NCI-H345 treated with DMSO at 0.1 percent for 48 hours (cell line): ENCODE results near the gene TREML1.
A peak's percentile ranks its signal among the peaks of the same experiment; 100 is the strongest.
"Not testable (repeated sequence)": the region's sequence is repeated elsewhere in the genome, so short reads cannot be mapped to it uniquely, and the experiment has no call there.

Experiments
- DNase-seq: peaks from one replicate; lab custom pipeline; 2025; ENCODE audit not compliant: unreplicated experiment; lab: John Stamatoyannopoulos, UW

TREML1 gene, protein sequence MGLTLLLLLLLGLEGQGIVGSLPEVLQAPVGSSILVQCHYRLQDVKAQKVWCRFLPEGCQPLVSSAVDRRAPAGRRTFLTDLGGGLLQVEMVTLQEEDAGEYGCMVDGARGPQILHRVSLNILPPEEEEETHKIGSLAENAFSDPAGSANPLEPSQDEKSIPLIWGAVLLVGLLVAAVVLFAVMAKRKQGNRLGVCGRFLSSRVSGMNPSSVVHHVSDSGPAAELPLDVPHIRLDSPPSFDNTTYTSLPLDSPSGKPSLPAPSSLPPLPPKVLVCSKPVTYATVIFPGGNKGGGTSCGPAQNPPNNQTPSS

DNA sequence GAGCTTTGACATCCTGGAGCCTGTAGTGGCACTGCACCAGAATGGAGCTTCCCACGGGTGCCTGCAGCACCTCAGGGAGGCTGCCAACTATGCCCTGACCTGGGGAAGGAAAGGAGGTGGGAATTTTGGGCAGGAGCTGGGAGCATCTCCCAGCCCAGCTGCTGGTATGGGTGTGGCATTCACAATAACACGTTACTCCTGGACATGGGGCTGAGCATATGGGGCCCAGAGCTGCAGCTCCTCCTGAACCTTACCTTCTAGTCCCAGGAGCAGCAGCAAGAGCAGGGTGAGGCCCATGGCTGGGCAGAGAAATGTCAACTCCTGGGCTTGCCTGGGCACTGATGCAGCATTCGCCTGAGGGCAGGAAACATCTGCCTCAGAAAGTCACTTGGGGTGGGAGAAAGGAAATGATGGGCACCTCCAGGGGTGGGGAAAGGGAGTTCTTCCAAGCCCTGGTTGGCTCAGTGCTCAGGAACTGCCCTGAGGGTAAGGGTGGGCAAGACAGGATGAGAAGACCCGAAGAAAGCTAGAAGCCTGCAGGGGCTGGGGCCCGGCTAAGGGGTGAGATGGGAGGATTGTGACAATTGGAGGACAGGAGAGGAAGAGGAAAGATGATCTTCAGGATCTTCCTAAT is at the start of gene TREML1:
TREML1 (minus strand) TSS at position 356 of the 634 bp plus-strand sequence; CDS start at position 297, 59 bp downstream.
- no peak for DNase-seq

DNA sequence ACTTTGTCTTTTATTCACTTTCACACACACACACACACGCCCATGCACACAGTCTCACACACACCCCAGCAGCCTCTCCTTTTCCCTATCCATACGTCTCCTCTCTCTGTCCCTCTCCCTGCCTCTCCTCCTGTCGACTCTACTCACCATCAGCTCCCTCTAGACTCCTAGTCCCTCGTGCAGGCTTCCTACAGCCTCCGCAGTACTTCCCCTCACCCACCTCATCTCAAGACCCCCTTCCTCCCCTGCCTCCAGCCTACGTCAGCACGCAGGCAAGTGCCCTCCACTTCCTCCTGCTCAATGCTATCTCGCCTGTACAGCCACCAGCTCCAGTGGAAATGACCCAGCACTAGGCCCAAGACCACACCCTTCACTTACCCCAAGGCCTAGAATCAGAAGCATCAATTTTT is 47.6 kb upstream of the TREML1 start:
- no peak for DNase-seq

DNA sequence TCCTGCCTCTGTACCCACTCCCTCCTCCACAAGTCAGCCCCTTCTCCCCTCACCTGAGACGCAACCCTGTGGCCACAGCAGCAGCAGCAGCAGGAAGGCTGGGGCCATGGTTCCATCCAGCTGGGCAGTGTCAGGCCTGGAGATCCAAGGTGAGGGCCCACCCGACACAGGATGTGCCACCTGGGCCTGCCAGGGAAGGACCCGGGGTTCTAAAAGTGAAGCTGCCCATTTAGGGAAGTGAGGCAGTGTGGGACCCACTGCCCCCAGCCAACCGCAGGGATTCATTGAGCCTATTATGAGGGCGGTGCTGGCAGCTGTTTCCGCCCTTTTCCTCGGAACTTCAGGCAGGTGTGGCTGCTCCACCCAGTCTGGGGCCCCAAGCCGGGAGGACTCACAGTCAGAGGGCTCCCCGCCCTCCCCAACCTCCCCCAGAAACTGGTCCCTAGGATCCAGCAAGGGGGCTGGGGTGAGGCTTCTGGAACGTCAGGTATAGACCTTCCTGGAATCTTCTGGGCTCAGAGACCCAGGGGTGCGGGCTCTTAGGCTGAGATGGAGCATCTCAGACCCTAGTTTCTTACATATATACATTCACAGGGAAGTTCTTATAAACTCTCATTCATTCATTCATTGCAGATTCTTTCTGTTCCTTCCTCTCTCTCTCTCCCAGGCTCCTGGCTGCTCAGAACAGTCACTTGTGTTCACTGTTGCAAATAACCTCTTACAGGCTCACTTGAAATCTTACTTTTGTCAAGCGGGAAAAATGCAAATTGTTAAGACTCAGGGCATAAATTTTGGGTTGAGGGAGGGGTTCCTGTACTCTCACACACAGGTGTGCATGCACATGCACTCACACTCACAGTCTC is 47.0 kb upstream of the TREML1 start, which contains the start of gene TREML2:
TREML2 (minus strand) TSS at position 249 of the 863 bp plus-strand sequence; CDS start at position 108, 141 bp downstream.
- DNase-seq, result no peak

DNA sequence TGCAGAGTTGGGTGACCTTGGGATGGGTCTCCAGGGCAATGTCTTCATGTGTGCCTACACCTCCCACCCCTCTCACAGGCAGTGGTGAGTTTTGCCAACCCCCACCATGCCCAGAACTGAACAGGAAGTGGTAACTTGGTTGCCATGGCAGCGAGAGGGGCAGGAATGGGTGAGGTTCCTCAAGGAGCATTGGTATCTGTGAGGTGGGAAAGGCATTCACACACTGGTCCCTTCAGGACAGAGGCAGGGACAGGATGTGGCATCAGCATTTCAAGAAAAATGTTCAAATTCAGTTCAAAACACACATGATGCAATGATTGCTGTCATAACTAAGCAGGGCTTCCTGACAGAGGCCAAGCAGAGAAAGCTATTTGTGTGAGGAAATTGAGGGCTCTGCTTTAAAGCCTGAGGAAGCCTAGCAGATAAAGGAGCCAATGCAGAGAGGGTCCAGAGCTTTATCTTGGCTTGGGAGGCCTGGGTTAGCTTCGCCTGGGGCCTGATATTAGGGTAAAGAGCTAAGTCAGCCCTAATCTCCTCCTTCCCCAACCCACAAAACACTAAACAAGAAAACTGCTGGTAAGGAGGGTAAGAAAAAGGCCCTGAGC is 46.3 kb upstream of the TREML1 start:
- DNase-seq, result no peak

DNA sequence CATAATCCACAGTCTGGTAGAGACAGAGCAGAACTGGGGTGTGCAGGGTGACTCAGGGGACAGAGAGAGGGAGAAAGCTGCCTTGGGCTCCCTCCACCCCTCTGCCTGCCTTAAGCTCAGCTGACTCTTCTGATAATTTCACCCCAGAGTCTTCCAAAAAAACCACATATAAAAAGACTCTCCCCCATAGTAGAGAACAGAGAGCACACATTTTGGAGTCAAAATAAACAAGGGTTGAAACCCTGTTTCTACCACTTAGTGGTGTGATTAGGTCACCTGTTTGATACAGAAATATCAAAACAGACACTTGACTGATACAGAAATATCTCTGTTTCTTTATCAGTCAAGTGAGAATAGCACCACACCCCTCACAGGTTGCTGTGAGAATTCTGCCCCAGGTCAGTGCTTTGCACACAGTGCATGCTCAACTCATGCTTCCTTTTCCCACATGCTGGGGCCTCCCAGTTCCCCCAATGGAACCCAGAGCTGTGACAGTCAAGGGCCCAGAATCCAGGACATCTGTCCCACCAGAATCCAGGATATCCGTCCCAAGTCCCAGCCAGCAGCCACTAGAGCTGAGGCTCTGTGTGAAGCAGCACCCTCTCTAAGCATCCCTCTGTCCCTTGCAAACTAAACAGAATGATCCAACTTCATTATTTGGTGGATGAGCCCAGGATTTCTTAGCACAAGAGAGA is 45.6 kb upstream of the TREML1 start:
- DNase-seq, result no peak

DNA sequence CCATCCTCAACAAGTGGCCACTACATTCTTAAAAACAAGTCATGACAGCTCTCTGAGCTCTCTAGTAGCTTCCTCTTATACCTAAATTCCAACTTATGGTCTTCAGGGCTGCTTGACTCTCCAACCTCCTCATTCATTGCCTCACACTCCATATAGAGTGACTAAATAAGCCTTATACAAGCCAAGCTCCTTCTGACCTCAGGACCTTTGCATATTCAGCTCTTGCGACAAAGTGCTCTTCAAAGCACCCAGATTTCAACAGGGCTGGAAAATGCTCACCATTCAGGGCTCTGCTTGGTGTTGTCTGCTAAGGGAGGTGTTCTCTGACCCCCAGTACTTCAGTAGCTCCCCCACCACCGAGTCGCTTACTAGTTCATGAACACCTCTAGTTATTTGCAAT is 43.1 kb upstream of the TREML1 start:
- DNase-seq, result no peak

DNA sequence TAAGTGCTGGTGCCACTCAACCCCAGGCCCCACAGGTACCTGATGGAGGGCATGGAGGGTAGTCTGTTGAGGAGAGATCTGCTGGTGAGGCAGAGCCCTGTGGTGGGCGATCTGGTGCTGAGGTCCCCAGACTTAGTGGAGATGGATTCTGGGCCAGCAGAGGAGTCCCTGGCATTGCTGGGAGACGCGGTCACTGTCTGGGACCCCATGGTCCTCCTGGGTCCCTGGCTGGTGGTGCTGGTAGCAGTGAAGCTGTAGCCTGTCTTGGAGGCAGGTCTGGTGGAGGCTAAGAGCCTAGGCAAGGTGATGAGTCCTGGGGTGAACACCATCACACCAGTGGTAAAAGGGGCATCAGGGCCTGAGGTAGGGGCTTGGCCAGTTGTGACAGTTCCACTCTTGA is 40.2 kb upstream of the TREML1 start:
- DNase-seq, result no peak

DNA sequence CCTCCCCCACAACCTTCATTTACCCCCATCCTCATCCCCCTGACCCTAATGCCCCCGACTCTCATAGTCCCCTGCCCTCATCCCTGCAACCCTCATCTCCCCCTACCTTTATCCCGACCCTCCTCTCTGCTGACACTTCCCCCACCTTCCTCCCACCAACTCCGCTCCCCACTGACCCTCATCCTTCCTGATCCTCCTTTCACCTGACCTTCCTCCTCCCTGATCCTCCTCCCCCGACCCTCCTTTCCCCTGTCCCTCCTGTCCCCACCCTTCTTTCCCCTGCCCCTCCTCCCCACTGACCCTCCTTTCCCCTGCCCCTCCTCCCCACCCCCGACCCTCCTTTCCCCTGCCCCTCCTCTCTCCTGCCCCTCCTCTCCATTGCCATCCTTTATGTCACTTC is 39.7 kb upstream of the TREML1 start:
- DNase-seq, result no peak

DNA sequence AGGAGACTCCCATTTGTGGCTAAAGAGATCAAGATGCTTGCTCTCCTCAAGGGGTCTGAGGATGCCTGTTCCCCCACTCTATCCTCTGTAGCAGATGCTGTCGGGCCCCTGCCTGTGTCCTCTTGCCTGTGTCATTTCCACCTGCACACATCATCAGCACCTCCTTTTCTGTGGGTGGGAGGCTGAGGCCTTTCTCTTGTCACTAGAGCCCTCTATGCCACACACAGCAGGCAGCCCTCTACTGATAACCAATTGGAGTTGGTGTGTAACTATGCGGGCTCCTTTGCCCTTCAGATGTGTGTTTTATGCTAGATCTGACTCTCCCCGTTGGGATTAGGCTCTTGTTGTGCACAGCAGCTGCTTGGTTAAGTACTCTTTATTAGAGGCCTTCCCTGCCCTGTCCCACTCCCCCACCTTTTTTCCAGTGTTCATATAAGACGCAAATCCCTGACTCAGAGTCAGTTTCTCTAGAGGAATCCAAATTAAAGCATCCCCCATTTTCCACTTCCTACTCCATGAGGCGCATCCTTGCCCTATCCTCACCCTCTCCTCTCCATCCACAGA is 39.1 kb upstream of the TREML1 start:
- no peak for DNase-seq

DNA sequence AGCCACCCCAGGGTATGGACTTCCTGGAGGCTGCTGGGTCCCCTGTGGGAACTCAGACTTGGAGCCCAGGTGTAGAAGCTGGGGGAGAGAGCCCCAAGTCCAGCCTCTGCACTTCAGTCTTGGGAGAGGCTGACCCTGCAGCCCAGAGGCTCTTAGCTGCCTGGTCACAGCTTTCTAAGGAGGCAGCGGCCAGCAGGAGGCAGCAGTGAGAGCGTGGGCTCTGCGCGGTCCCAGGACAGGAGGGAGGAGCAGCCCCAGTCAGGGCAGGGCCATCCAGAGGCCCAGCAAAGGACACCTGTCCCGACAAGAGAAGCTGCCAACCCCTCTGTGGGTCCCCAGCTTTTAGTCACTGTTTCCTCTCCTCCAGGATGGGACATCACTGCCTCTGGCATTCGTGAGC is 37.4 kb upstream of the TREML1 start:
- no peak for DNase-seq

DNA sequence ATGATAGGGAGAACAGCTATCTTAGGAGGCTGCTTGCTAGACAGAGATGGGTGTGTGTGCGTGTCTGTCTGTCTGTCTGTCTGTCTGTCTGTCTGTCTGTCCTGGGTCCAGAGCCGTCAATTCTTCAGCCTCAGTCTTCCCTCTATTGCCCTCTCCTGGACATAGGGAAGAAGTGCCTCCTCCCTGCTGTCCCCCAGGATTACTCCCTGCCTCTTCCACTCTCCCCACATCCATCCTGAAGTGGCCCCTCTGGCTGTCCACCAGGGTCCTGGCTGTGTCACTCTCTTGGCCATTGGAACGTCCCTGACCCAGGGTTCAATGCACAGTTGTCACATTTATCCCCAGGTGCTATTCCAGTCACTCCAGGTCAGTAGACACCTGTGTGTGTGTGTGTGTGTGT is 36.6 kb upstream of the TREML1 start:
- DNase-seq, result no peak

DNA sequence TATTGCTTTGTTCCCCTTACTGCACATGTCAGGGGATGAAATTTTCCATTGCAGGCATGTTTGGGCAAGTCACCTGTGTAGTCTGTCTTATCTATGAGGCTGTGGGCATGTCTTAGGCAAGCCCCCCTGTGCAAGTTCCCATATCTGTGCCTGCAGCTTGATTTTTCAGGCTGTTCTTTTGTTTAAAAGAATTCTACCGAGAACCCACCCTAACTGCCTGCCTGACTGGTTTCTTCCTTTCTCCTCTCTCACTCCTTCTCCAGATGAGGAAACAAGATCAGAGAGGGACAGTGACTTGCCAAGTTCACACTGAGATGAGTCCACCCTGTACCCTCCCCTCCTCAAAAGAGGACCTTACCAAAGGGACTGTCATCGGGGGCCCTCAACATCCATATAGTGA is 35.8 kb upstream of the TREML1 start:
- no peak for DNase-seq

DNA sequence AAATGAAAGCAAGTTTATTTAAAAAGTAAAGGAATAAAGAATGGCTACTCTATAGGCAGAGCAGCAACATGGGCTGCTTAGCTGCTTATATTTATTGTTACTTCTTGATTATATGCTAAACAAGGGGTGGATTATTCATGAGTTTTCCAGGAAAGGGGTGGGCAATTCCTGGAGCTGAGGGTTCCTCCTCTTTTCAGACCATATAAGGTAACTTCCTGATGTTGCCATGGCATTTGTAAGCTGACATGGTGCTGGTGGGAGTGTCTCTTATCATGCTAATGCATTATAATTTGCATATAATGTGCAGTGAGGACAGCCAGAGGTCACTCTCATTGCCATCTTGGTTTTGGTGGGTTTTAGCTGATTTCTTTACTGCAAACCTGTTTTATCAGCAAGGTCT is 34.9 kb upstream of the TREML1 start:
- DNase-seq, result not testable (repeated sequence)

DNA sequence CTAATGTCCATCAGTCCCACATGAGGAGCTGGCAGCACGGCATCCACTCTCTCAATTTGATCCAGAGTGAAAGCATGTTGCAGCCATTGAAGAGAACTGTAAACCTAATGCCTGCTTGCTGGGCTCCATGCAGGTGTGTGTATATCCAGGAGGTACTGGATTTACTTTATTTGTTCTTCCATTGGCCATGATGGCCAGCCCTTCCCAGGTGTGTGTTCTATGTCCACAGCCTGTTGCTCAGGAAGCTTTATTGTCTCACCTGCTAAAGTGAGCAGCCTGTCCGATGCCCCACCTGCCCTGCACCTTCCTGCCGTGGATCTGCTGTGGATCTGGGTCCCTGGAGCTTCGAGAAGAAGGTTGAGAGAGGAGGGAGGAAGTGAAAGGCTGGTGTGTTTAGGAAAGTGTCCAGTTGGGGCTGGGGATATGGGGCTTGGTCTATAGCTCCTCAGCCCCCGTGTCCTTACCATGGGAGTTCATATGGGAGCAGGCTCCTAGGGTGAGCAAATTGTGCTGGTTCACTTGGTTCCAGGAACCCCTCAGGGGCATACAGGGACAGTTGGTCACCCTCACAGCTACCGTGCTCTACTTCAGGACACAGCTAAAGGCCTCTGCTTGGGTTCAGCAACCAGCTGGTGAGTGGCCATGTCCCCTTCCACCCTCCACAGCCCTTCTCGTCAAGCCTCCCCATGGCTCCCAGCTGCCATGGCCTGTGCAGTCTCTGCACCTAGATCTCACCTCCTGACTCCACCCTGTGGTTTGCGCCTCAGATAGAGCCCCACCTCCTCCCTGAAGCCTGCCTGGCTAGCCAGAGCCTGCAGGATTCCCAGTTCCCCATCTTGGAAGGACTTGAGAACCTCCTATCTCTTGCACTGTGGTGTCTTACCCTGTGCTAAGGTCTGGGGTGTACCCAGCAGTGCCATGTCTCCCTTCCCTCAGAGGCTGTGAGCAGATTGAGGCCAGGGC is 34.1 kb upstream of the TREML1 start:
- no peak for DNase-seq

DNA sequence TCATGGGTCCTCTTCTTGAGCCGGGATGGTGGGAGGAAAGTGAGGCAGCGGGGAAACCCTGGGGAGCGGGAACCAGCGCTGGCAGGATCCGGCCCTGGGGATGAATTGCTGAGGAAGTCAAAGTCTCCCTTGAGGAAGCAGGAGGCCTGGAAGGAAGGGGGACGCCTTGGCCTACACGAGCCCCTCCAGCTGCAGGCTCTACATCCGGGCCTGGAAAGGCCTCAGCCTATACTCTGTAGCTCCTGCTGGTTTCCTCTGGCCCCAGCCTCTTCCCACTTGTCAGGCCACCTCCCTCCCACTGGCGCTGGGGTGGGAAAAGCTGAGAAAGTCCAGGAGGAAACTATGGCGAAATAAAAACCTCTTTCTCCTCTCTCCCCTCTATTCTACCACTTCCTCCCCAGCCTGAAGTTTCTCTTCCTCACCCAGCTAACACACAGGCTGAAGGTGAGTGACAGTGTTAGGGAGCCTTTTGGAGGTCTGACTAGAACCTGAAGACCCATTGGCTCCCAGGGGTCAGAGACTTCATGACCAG is 31.9 kb upstream of the TREML1 start:
- no peak for DNase-seq

DNA sequence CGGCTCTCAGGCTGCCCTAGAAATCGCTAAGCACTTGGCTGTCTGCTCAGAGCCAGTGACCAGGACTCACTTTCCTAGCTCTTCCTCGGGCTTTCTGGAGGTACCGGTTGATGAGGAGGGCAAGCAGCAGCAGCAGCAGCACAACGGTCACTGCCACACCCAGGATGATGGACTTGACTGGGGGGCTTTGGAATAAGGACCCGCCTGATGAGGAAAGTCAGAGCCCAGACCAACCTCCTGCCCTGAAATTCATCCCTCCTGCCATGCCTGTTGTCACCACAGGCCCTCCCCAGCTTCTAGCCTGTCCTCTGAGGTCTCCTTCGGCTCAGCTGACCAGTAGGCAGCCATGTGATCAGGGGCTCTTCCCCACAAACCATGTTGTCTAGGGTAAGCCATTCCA is 30.6 kb upstream of the TREML1 start:
- DNase-seq, result no peak

DNA sequence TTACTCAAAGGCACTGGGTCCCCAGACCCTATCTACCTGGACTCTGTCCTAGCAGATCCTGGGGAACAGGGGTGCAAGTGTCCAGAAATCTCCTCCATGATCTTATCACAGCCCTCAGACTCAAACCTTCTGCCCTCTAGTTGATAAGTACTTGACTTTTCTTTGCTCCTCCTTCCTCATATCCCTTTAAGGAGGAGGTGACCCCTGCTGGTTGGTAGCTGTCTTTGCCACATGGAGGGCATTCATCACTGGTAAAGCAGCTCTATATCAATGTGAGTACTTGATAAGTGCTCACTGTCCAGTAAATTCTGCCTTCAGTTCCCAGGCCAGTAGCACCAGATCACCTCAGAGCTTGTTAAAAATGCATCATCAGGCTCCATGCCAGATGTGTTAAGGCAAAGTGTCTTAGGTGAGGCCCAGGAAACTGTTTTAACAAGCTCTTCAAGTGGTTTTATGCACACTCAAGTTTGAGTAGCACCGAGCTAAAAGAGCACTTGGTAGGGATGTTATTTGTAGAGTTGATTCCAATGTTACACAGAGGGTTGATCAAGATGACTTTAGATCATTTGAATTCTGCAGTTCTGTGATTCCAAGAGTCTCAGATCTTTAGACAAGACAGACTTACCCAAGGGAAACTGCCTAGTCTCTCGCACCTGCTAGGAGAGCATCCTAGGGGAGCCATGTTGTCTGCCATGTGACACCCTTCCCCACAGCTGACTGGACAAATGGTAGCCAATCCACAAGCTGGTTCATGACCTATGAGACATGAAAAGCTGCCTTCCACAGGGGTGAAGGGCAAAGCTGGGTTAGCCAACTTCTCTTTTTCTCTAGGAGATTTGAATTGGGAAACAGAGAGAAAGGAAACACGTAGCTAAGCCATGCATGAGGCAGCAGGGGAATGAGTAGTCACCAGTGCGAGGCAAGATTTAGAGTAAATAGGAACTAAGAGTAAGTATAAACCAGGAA is 28.2 kb upstream of the TREML1 start:
- peak; percentile 11 for DNase-seq

DNA sequence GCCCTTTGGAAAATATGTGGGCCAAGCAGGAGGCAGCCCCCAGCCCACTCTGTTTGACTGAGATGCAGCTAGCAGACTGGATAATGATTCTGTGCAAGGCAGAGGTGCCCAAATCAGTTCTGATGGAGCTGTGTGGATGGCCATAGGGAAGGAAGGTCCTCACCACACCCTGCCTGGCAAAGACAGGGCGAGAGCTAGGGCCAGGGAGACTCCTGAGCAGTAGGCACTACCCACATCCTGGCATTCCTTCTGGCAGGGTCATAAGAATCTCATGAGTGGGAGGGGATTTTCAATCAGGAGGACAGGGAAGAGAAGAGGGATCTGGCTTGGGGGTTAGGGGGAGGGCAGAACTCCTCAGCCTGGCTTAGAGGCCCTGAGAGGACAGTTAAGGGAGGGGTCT is 27.4 kb upstream of the TREML1 start:
- no peak for DNase-seq
